PC-9 (cell line): Measurements from ENCODE around the gene RORB. TPM values are rescaled to one million over a fixed set of nuclear protein-coding genes. Genes with fewer than 3 reads are reported as not detected.

ENCODE experiments used
- BruUV-seq: library from RNA; stranded (reverse); fragments of 400-500 nt; replicated peaks from 2 replicates; lab custom pipeline; 2021; lab: Mats Ljungman, UMichigan
- CTCF ChIA-PET: fragments of 300-600 bp; sonication (Branson Sonifier 250); formaldehyde crosslinking; loops from one replicate; lab custom pipeline; 2022; ENCODE audit warnings: antibody characterized with exemption; lab: Charles Lee
- POLR2A ChIA-PET: fragments of 300-600 bp; sonication (Branson Sonifier 250); formaldehyde crosslinking; loops from one replicate; lab custom pipeline; 2022; ENCODE audit warnings: antibody characterized with exemption; ENCODE audit not compliant: unreplicated experiment; lab: Charles Lee
- DNase-seq, 2 experiments: peaks; one replicate each; pipeline versions ENCODE4 v3.0.0 to v3.0.0-alpha.2; 2015 to 2022; ENCODE audit warnings: mixed read lengths in 1 of 2
- H2AFZ ChIP-seq: fragments of 200-600 bp; sonication (generic); 2 replicates; pipeline ENCODE4 v1.8.1; 2017; ENCODE audit warnings: antibody characterized with exemption
- H3F3A ChIP-seq: fragments of 200-600 bp; sonication (generic); 2 replicates; pipeline ENCODE4 v1.8.1; 2017; ENCODE audit warnings: antibody characterized with exemption, mild to moderate bottlenecking, low read depth; ENCODE audit not compliant: insufficient read depth
- H3K27ac ChIP-seq: fragments of 200-600 bp; sonication (generic); 2 replicates; pipeline ENCODE4 v1.6.1; 2016; ENCODE audit warnings: mixed run types
- H3K27me3 ChIP-seq: fragments of 200-600 bp; sonication (generic); 2 replicates; pipeline ENCODE4 v1.6.1; 2016; ENCODE audit warnings: low read depth, mixed run types; ENCODE audit not compliant: insufficient read depth
- H3K36me3 ChIP-seq: fragments of 200-600 bp; sonication (generic); 2 replicates; pipeline ENCODE4 v1.6.1; 2016; ENCODE audit warnings: low read depth, mixed run types
- H3K4me1 ChIP-seq: fragments of 200-600 bp; sonication (generic); replicated peaks from 2 replicates; pipeline ENCODE4 v1.6.1; 2016; ENCODE audit warnings: mixed run types; ENCODE audit not compliant: insufficient read depth
- H3K4me2 ChIP-seq: fragments of 200-600 bp; sonication (generic); 2 replicates; pipeline ENCODE4 v1.6.1; 2017; ENCODE audit warnings: mixed run types
- H3K4me3 ChIP-seq: fragments of 200-600 bp; sonication (generic); 2 replicates; pipeline ENCODE4 v1.6.1; 2016; ENCODE audit warnings: mixed run types
- H3K79me2 ChIP-seq: fragments of 200-600 bp; sonication (generic); 2 replicates; pipeline ENCODE4 v1.6.1; 2017; ENCODE audit warnings: low read depth, mixed run types
- H3K9me2 ChIP-seq: fragments of 200-600 bp; sonication (generic); 2 replicates; pipeline ENCODE4 v1.8.1; 2017; ENCODE audit warnings: mild to moderate bottlenecking; ENCODE audit not compliant: insufficient read depth
- H3K9me3 ChIP-seq: fragments of 200-600 bp; sonication (generic); 2 replicates; pipeline ENCODE4 v1.8.1; 2016; ENCODE audit warnings: low read depth; ENCODE audit not compliant: insufficient read depth
- H4K20me1 ChIP-seq: fragments of 200-600 bp; sonication (generic); 2 replicates; pipeline ENCODE4 v1.8.1; 2017; ENCODE audit not compliant: insufficient read depth
- EZH2 ChIP-seq: fragments of 200-600 bp; sonication (generic); IDR thresholded peaks from 2 replicates; pipeline ENCODE4 v1.8.0; 2017; ENCODE audit warnings: antibody characterized with exemption, low read depth
- intact Hi-C: fragments of 100-400 bp; cut with micrococcal nuclease; formaldehyde crosslinking; loops from one replicate; pipeline ENCODE4 v1.10.0; 2022; ENCODE audit not compliant: unreplicated experiment
- total RNA-seq: library from RNA; stranded (reverse); gene quantifications from 2 replicates; pipeline ENCODE4 v1.2.3, GENCODE V29; 2021
- TF ChIP-seq, protein P1 (sequence below): fragments of 200-600 bp; sonication (generic); conservative IDR thresholded peaks from 2 replicates; pipeline ENCODE4 v1.6.1; 2017; ENCODE audit warnings: mixed run types, antibody characterized with exemption, mild to moderate bottlenecking, moderate library complexity

Gene RORB
- total RNA-seq, 1 experiment from 2014 or later = 0.07 TPM

DNA sequence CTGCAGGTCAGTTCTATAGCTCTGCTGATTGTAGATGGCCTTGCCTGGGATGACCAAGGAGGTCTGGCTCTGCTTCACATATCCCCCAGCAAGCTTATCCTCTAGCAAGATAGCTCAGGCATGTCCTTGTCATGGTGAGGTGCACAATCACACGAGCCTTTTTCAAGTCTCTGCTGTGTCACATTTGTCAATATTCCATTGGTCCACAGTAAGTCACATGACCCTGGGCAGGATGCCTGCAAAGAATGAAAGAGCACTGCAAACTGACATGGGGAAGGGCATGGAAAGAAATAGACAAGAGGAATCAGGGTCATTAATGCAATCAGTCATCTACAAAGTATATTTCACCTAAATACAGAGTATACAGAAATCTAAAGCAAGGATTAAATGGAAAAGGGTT is 142.0 kb downstream of the RORB start:
- Histone ChIP-seq H2AFZ (no peak overlapping the region), H3K79me2 (no peaks in the 10 kb centered on the region), H3K4me2 (no peak overlapping the region), H3K27me3 (no peaks in the 10 kb centered on the region), H3K9me2 (no peaks in the 10 kb centered on the region), H3K4me1 (no peaks in the 10 kb centered on the region), H4K20me1 (no peaks in the 10 kb centered on the region), H3F3A (no peaks in the 10 kb centered on the region), H3K36me3 (no peaks in the 10 kb centered on the region), H3K4me3 (no peak overlapping the region), H3K27ac (no peak overlapping the region), H3K9me3 (no peaks in the 10 kb centered on the region)
- intact Hi-C loops = no loop called here
- DNase-seq = no peak
- ChIA-PET CTCF (no interaction called here), POLR2A (no interaction called here)
- no TSS peak for BruUV-seq
- no peak for TF ChIP-seq EZH2
- TF ChIP-seq, protein P1, sequence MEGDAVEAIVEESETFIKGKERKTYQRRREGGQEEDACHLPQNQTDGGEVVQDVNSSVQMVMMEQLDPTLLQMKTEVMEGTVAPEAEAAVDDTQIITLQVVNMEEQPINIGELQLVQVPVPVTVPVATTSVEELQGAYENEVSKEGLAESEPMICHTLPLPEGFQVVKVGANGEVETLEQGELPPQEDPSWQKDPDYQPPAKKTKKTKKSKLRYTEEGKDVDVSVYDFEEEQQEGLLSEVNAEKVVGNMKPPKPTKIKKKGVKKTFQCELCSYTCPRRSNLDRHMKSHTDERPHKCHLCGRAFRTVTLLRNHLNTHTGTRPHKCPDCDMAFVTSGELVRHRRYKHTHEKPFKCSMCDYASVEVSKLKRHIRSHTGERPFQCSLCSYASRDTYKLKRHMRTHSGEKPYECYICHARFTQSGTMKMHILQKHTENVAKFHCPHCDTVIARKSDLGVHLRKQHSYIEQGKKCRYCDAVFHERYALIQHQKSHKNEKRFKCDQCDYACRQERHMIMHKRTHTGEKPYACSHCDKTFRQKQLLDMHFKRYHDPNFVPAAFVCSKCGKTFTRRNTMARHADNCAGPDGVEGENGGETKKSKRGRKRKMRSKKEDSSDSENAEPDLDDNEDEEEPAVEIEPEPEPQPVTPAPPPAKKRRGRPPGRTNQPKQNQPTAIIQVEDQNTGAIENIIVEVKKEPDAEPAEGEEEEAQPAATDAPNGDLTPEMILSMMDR = no peak

DNA sequence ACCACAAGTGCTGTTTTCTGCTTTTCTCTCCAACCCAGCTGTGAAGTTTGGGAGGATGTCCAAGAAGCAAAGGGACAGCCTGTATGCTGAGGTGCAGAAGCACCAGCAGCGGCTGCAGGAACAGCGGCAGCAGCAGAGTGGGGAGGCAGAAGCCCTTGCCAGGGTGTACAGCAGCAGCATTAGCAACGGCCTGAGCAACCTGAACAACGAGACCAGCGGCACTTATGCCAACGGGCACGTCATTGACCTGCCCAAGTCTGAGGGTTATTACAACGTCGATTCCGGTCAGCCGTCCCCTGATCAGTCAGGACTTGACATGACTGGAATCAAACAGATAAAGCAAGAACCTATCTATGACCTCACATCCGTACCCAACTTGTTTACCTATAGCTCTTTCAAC is 145.2 kb downstream of the RORB start:
- Histone ChIP-seq H3K79me2 (no peaks in the 10 kb centered on the region), H3K4me2 (no peak overlapping the region), H3K27me3 (no peaks in the 10 kb centered on the region), H3K9me2 (no peaks in the 10 kb centered on the region), H3K4me1 (no peaks in the 10 kb centered on the region), H3K9me3 (no peaks in the 10 kb centered on the region), H3K36me3 (no peaks in the 10 kb centered on the region), H2AFZ (no peak overlapping the region), H4K20me1 (no peaks in the 10 kb centered on the region), H3F3A (no peaks in the 10 kb centered on the region), H3K4me3 (no peak overlapping the region), H3K27ac (no peak overlapping the region)
- CTCF ChIA-PET = no interaction called here
- TF ChIP-seq, protein P1 = no peak
- no peak for TF ChIP-seq EZH2
- BruUV-seq = no TSS peak
- POLR2A ChIA-PET = no interaction called here
- intact Hi-C loops = loop anchor here (10.0 kb wide), 2 partner anchors 72 to 958 kb away; no protein-coding TSS in a partner anchor
- no peak for DNase-seq

DNA sequence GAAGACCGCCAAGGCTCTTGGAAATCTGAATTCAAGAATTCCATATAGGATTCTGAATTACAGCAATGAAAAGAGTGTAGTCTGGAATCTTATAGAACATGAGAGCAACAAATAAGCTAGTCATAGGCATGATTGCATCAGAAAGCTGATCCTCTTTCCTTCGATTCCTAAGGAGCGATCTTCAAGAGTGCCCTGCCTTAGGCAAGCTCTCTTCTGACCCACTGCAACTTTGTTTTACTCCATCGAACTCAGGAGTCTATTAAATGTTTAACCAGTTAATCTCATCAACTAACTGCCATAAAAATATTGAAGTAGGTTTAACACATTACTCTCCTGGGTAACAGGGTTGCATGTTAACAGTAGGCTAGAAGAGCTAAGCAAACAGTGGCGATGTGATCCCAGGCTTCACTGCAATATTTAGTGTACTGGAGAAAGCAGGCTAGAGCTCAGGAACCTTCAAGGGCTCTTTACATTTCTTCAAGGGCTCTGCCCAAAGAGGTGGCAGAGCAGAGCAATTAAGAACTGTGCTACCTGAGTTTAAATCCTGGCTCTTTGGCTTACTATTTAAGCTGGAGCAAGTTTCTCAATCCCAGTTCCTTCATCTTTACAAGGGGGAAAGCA is 146.3 kb downstream of the RORB start:
- H3F3A ChIP-seq = no peaks in the 10 kb centered on the region
- intact Hi-C loops = loop anchor here (10.0 kb wide), 2 partner anchors 71 to 959 kb away; no protein-coding TSS in a partner anchor
- POLR2A ChIA-PET = no interaction called here
- no peaks in the 10 kb centered on the region for H3K27me3 ChIP-seq
- no peaks in the 10 kb centered on the region for H3K36me3 ChIP-seq
- H3K9me3 ChIP-seq = no peaks in the 10 kb centered on the region
- no peak overlapping the region for H2AFZ ChIP-seq
- H3K27ac ChIP-seq = no peak overlapping the region
- no peaks in the 10 kb centered on the region for H3K79me2 ChIP-seq
- no peaks in the 10 kb centered on the region for H4K20me1 ChIP-seq
- no peaks in the 10 kb centered on the region for H3K9me2 ChIP-seq
- CTCF ChIA-PET = no interaction called here
- H3K4me1 ChIP-seq = no peaks in the 10 kb centered on the region
- TF ChIP-seq, protein P1 = no peak
- no peak for TF ChIP-seq EZH2
- DNase-seq = no peak
- no peak overlapping the region for H3K4me3 ChIP-seq
- no peak overlapping the region for H3K4me2 ChIP-seq
- no TSS peak for BruUV-seq
